Caco-2 (cell line): ENCODE results near the gene RHBDF2. TPM values are rescaled to one million over a fixed set of nuclear protein-coding genes. Genes with fewer than 3 reads are reported as not detected.

ENCODE experiments used
- BruUV-seq: library from RNA; stranded (reverse); fragments of 400-500 nt; replicated peaks from 2 replicates; lab custom pipeline; 2021; lab: Mats Ljungman, UMichigan
- CTCF ChIA-PET: fragments of 300-600 bp; sonication (Branson Sonifier 250); formaldehyde crosslinking; loops from one replicate; lab custom pipeline; 2022; ENCODE audit warnings: antibody characterized with exemption; lab: Charles Lee
- POLR2A ChIA-PET: fragments of 300-600 bp; sonication (Branson Sonifier 250); formaldehyde crosslinking; loops from one replicate; lab custom pipeline; 2022; ENCODE audit warnings: antibody characterized with exemption; lab: Charles Lee
- DNase-seq, 2 experiments: peaks; one replicate each; pipeline versions ENCODE4 v3.0.0 to v3.0.0-alpha.2; 2020 to 2022
- H3K27me3 ChIP-seq: replicated peaks from 2 replicates; pipeline ENCODE4 v1.6.0; 2011; ENCODE audit warnings: low read length; ENCODE audit not compliant: control insufficient read depth, insufficient read depth
- H3K36me3 ChIP-seq: 2 replicates; pipeline ENCODE4 v1.5.1; 2011; ENCODE audit warnings: low read length; ENCODE audit not compliant: control insufficient read depth, insufficient read depth
- H3K4me1 ChIP-seq: fragments of 250-450 bp; sonication (Bioruptor Pico); 2 replicates; pipeline ENCODE4 v1.5.1; 2020; ENCODE audit warnings: mild to moderate bottlenecking
- H3K4me3 ChIP-seq: 2 replicates; pipeline ENCODE4 v1.5.1; 2011; ENCODE audit warnings: low read depth, mild to moderate bottlenecking, control low read depth, low read length
- H3K9me3 ChIP-seq: fragments of 250-450 bp; sonication (Bioruptor Pico); 2 replicates; pipeline ENCODE4 v1.5.1; 2020; ENCODE audit warnings: mild to moderate bottlenecking, moderate library complexity
- H3K27ac Mint-ChIP-seq: one replicate; pipeline ENCODE4 v1.8.0; 2022; ENCODE audit warnings: mixed read lengths; ENCODE audit not compliant: unreplicated experiment
- H3K27me3 Mint-ChIP-seq: one replicate; pipeline ENCODE4 v1.8.0; 2022; ENCODE audit warnings: mixed read lengths; ENCODE audit not compliant: insufficient read depth, unreplicated experiment
- H3K36me3 Mint-ChIP-seq: one replicate; pipeline ENCODE4 v1.8.0; 2022; ENCODE audit warnings: mild to moderate bottlenecking, mixed read lengths; ENCODE audit not compliant: insufficient read depth, unreplicated experiment
- H3K4me1 Mint-ChIP-seq: one replicate; pipeline ENCODE4 v1.8.0; 2022; ENCODE audit warnings: low read depth, mixed read lengths; ENCODE audit not compliant: unreplicated experiment
- H3K4me3 Mint-ChIP-seq: one replicate; pipeline ENCODE4 v1.8.0; 2022; ENCODE audit warnings: mild to moderate bottlenecking, moderate library complexity, mixed read lengths; ENCODE audit not compliant: unreplicated experiment
- H3K9me3 Mint-ChIP-seq: one replicate; pipeline ENCODE4 v1.8.0; 2022; ENCODE audit warnings: mixed read lengths; ENCODE audit not compliant: unreplicated experiment
- intact Hi-C: fragments of 100-400 bp; cut with micrococcal nuclease; formaldehyde crosslinking; loops from one replicate; pipeline ENCODE4 v1.10.0; 2022; ENCODE audit not compliant: unreplicated experiment
- total RNA-seq: library from RNA; stranded (reverse); gene quantifications from 2 replicates; pipeline ENCODE4 v1.2.3, GENCODE V29; 2022
- TF ChIP-seq, protein P1 (sequence below), 2 experiments: fragments of 200-600 bp in 1 of 2; IDR thresholded peaks; 1 replicate in 1 of 2; 2 replicates in 1 of 2; pipeline versions ENCODE4 v1.5.1 to v1.8.0; 2011 to 2022; ENCODE audit warnings: antibody characterized with exemption in 1 of 2, control low read depth in 1 of 2, inconsistent platforms in 1 of 2, low read depth in 1 of 2, low read length in 1 of 2, mild to moderate bottlenecking in 1 of 2, moderate library complexity in 1 of 2; ENCODE audit not compliant: insufficient read depth in 1 of 2, severe bottlenecking in 1 of 2, unreplicated experiment in 1 of 2

The RHBDF2 gene
- total RNA-seq, 1 experiment from 2014 or later, result 33.8 TPM

DNA sequence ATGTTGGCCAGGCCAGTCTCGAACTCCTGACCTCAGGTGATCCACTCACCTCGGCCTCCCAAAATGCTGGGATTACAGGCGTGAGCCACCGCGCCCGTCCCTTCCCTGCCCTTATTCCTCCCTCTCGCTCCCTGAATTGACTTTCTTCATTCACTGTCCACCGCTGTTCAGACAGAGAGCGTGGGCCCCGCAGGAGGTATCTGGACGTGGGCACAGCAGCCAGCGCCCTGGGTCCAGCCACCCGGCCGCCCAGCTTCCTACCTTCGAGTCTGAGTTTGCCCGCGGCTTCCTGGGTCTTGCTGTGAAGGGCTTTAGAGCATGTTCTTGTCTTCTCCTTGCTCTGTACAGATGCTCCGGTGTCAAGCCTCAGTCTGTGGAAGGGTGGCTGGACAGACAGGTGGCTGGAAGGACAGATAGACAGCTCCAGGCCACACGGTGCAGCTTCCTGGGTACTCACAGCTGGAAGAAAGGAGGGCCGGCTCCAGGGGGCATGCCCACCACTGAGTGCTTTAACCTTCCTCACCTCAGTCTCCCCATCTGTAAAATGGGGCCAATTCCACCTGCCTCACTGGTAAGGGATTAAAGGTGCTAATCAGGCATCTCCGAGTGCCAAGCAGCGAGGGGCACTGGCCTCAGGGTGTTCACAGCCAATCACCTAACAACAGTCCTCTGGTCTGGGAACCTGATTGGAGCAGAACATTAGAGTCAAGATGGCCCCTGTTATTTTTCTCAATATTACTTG lies 13.6 kb downstream of the RHBDF2 start:
- no peaks in the 10 kb centered on the region for H3K36me3 ChIP-seq
- no peaks in the 10 kb centered on the region for H3K27me3 Mint-ChIP-seq
- H3K9me3 Mint-ChIP-seq, result peaks cover 9% of the 10 kb centered on the region
- H3K36me3 Mint-ChIP-seq, result peaks cover 19% of the 10 kb centered on the region
- no peak overlapping the region for H3K27ac Mint-ChIP-seq
- intact Hi-C loops, result no loop called here
- no peaks in the 10 kb centered on the region for H3K27me3 ChIP-seq
- BruUV-seq, result no TSS peak
- TF ChIP-seq, protein P1, sequence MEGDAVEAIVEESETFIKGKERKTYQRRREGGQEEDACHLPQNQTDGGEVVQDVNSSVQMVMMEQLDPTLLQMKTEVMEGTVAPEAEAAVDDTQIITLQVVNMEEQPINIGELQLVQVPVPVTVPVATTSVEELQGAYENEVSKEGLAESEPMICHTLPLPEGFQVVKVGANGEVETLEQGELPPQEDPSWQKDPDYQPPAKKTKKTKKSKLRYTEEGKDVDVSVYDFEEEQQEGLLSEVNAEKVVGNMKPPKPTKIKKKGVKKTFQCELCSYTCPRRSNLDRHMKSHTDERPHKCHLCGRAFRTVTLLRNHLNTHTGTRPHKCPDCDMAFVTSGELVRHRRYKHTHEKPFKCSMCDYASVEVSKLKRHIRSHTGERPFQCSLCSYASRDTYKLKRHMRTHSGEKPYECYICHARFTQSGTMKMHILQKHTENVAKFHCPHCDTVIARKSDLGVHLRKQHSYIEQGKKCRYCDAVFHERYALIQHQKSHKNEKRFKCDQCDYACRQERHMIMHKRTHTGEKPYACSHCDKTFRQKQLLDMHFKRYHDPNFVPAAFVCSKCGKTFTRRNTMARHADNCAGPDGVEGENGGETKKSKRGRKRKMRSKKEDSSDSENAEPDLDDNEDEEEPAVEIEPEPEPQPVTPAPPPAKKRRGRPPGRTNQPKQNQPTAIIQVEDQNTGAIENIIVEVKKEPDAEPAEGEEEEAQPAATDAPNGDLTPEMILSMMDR (IDR thresholded peaks at IDR 0.05; ENCODE audit: insufficient read depth in 1 of 2, low read depth in 1 of 2, low read length in 1 of 2, severe bottlenecking in 1 of 2, unreplicated experiment in 1 of 2), result no peak
- no peak overlapping the region for H3K4me3 Mint-ChIP-seq
- H3K4me1 Mint-ChIP-seq, result peaks cover 12% of the 10 kb centered on the region
- no peaks in the 10 kb centered on the region for H3K9me3 ChIP-seq
- peaks cover 8% of the 10 kb centered on the region for H3K4me1 ChIP-seq
- CTCF ChIA-PET, result no interaction called here
- DNase-seq, result no peak
- POLR2A ChIA-PET, result no interaction called here
- no peak overlapping the region for H3K4me3 ChIP-seq

- Histone ChIP-seq H3K27me3 (no peaks in the 10 kb centered on the region), H3K36me3 (no peaks in the 10 kb centered on the region), H3K4me3 (no peak overlapping the region), H3K4me1 (no peaks in the 10 kb centered on the region), H3K9me3 (no peaks in the 10 kb centered on the region)
- BruUV-seq, result no TSS peak
- TF ChIP-seq, protein P1 (IDR thresholded peaks at IDR 0.05; ENCODE audit: insufficient read depth in 1 of 2, low read depth in 1 of 2, low read length in 1 of 2, severe bottlenecking in 1 of 2, unreplicated experiment in 1 of 2), result no peak
- CTCF ChIA-PET, result no interaction called here
- no peaks in the 10 kb centered on the region for H3K27me3 Mint-ChIP-seq
- H3K4me3 Mint-ChIP-seq, result no peak overlapping the region
- peaks cover 12% of the 10 kb centered on the region for H3K4me1 Mint-ChIP-seq
- intact Hi-C loops, result no loop called here
- no peak overlapping the region for H3K27ac Mint-ChIP-seq
- H3K36me3 Mint-ChIP-seq, result peaks cover 21% of the 10 kb centered on the region
- no peak for DNase-seq
- H3K9me3 Mint-ChIP-seq, result peaks cover 9% of the 10 kb centered on the region
- POLR2A ChIA-PET, result no interaction called here
Measured at GRCh38 chr17:76485569-76485968, 15.7 kb downstream of the RHBDF2 start.

DNA sequence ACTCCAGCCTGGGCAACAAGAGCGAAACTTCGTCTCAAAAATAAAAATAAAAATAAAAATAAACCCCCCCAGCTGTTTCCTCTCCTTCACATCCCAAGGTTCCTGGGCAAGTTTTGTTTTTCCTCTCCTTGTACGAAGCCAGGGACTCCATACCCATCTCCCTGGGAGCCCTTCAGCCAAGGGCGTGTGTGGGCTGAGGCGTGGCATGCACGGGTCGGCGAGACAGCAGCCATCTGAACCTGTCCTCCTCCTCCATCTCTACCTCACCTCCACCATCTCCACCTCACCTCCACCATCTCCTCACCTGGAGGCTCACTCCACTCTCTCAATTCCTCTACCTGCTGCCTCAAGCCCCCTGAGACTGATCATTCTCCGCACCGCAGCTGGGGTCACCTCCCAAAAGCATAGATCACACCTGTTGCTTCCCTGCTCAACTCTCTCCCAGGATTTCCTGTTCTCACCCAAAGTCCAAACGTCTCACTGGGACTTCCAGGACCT lies 16.9 kb downstream of the RHBDF2 start:
- Histone ChIP-seq H3K36me3 (no peaks in the 10 kb centered on the region), H3K4me1 (no peaks in the 10 kb centered on the region), H3K9me3 (no peaks in the 10 kb centered on the region), H3K4me3 (no peak overlapping the region), H3K27me3 (no peaks in the 10 kb centered on the region)
- peak overlapping the region; percentile 72 for H3K27ac Mint-ChIP-seq
- H3K4me1 Mint-ChIP-seq, result peaks cover 12% of the 10 kb centered on the region
- BruUV-seq, result no TSS peak
- ChIA-PET CTCF (no interaction called here), POLR2A (interaction anchor here (0.6 kb wide), 1 partner anchor 120 kb away, joined by 3 read pairs; no protein-coding TSS in a partner anchor)
- no peak overlapping the region for H3K4me3 Mint-ChIP-seq
- intact Hi-C loops, result no loop called here
- DNase-seq, result no peak
- TF ChIP-seq, protein P1 (IDR thresholded peaks at IDR 0.05; ENCODE audit: insufficient read depth in 1 of 2, low read depth in 1 of 2, low read length in 1 of 2, severe bottlenecking in 1 of 2, unreplicated experiment in 1 of 2), result no peak
- peaks cover 19% of the 10 kb centered on the region for H3K36me3 Mint-ChIP-seq
- no peaks in the 10 kb centered on the region for H3K27me3 Mint-ChIP-seq
- H3K9me3 Mint-ChIP-seq, result peaks cover 9% of the 10 kb centered on the region
